ENCODE data around the gene VAPA. TPM values are rescaled to one million over a fixed set of nuclear protein-coding genes. Genes with fewer than 3 reads are reported as not detected.

The VAPA gene
- total and polyA plus RNA-seq, 2 of the 4 experiments (the other 2 are of a cell fraction) = 199 to 206 TPM

- H2BK120ac ChIP-seq (ENCODE audit: low read depth, low read length) = no peak overlapping the region
- intact Hi-C loops (cut with micrococcal nuclease) (loop anchor here (10.0 kb wide), 1 partner anchor 372 kb away; no protein-coding TSS in a partner anchor), in situ Hi-C loops (cut with MboI; ENCODE audit: low sequenced_read_pairs) (no loop called here), dilution Hi-C loops (cut with HindIII; ENCODE audit: low sequenced_read_pairs, unreplicated experiment) (no loop called here)
- H3K4me1 ChIP-seq (ENCODE audit: control insufficient read depth, insufficient read depth, low read length) = peaks cover 2% of the 10 kb centered on the region; the same call in 1 of the 2 replicates
- ChIA-PET POLR2A (ENCODE audit: unreplicated experiment) (no interaction called here), CTCF (no interaction called here)
- H3K18ac ChIP-seq (ENCODE audit: low read depth, low read length) = no peak overlapping the region
- no peak overlapping the region for H3K4ac ChIP-seq (ENCODE audit: low read depth, low read length)
- no peak overlapping the region for H4K5ac ChIP-seq (ENCODE audit: low read depth, low read length)
- H3K36me3 ChIP-seq (ENCODE audit: control insufficient read depth, insufficient read depth, low read length) = no peaks in the 10 kb centered on the region
- no peak overlapping the region for H3K27ac ChIP-seq (ENCODE audit: insufficient read depth, low read length)
- no peaks in the 10 kb centered on the region for H3K79me1 ChIP-seq (ENCODE audit: low read depth in 1 of 2, low read length in 2 of 2)
- no peak overlapping the region for H3K4me2 ChIP-seq (ENCODE audit: low read depth, low read length)
- H2AK9ac ChIP-seq (replicated peaks; ENCODE audit: low read depth, low read length, poor library complexity) = no peak overlapping the region
- ATAC-seq (ENCODE audit: low read depth) (no peak), DNase-seq (no peak)
- no peak overlapping the region for H4K91ac ChIP-seq (ENCODE audit: insufficient read depth, low read depth, low read length)
- no TSS peak for BruUV-seq (replicated peaks)
- H3K9me3 ChIP-seq (ENCODE audit: control insufficient read depth, insufficient read depth, low read length) = no peaks in the 10 kb centered on the region; the same call in none of the 2 replicates
- no peaks in the 10 kb centered on the region; the same call in 1 of the 2 replicates for H3K9me1 ChIP-seq (ENCODE audit: insufficient read depth, low read length)
- no peak overlapping the region for H2AK5ac ChIP-seq (ENCODE audit: low read depth, low read length)
- no CpG with 5 or more reads among the region's 1 CpG for whole genome bisulfite sequencing, 2 experiments (ENCODE audit: extremely low coverage in 2 of 2, insufficient read length in 1 of 2)
- no peak overlapping the region for H2BK15ac ChIP-seq (ENCODE audit: low read depth, low read length)
- H3K4me3 ChIP-seq (ENCODE audit: insufficient read depth, low read depth, low read length) = no peak overlapping the region
- no peak overlapping the region for H3K9ac ChIP-seq (ENCODE audit: low read depth, low read length)
- H3K27me3 ChIP-seq (ENCODE audit: control insufficient read depth, insufficient read depth, low read length) = peaks cover 11% of the 10 kb centered on the region
- H3K14ac ChIP-seq (replicated peaks; ENCODE audit: low read depth, low read length) = no peak overlapping the region
- H3K23ac ChIP-seq (ENCODE audit: low read depth, low read length) = no peak overlapping the region
- no peak overlapping the region for H2AFZ ChIP-seq (replicated peaks; ENCODE audit: low read length, poor library complexity)
- no peak overlapping the region for H3K56ac ChIP-seq (ENCODE audit: extremely low read depth, insufficient read depth, low read length)
- no peak overlapping the region for H2BK5ac ChIP-seq (ENCODE audit: low read depth, low read length, poor library complexity, severe bottlenecking)
- no peak overlapping the region for H2BK20ac ChIP-seq (ENCODE audit: low read depth, low read length)
- H4K20me1 ChIP-seq (ENCODE audit: insufficient read depth, low read length) = no peaks in the 10 kb centered on the region
- no peak overlapping the region for H4K8ac ChIP-seq (ENCODE audit: low read depth in 2 of 2, low read length in 2 of 2)
- TF ChIP-seq RFX5 (IDR thresholded peaks at IDR 0.05; ENCODE audit: low read depth, low read length) (no peak), MAFK (IDR thresholded peaks at IDR 0.05; ENCODE audit: low read depth, low read length) (peak; percentile 64)
These were observed 89.5 kb downstream of the VAPA start for GRCh38 chr18:10003281-10003680.

Data from IMR-90 (cell line).